Kasumi-1 (cell line): ENCODE measurements around the gene SF3B5.
A peak's percentile ranks its signal among the peaks of the same experiment; 100 is the strongest.
"Not testable (repeated sequence)": the region's sequence is repeated elsewhere in the genome, so short reads cannot be mapped to it uniquely, and the experiment has no call there.

Source experiments
- DNase-seq, 2 experiments: peaks; one replicate each; lab custom pipeline; 2025; lab: John Stamatoyannopoulos, UW

The SF3B5 gene

DNA sequence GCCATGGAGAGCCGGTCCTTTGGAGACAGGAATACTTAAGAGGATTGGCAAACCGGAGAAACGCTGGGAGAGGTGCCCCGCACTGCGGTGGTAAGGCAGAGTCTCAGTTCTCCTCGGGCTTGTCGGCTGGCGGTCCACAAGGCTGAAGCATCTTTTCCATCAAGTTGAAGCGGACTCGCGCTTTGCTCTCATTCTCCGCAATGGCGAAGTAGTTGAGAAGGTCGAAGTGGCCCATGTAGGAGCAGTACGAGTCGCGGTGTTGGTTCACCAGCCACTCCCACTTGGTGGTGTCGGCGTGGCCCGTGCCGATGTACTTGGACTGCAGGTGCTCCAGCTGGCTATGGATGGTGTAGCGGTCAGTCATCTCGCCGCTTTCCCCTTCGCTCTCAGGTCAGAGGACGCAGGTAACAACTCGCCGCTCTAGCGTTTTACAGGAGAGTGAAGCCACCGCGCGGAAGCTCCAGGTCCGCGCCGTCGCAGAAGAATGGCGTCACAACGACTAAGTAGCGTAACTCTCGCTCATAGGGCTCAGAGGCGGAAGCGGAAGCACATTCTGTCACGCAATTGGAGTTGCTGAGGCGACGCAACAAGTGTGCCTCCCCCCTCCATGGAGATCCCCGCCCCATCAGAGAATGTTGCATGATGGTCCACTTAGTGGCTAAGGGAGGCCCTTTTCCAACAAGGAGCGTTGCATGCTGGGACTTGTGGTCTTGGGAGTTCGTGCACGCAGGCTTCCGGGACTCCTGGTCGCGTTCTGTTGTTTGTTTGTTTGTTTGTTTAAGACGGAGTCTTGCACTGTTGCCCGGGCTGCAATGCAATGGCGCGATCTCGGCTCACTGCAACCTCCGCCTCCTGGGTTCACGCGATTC lies at the start of gene SF3B5:
Gene SF3B5, minus strand, starts transcription at position 440 of the 869 bp plus-strand sequence. Its CDS starts 76 bp downstream, at position 364.
- DNase-seq = peak; percentile 99

DNA sequence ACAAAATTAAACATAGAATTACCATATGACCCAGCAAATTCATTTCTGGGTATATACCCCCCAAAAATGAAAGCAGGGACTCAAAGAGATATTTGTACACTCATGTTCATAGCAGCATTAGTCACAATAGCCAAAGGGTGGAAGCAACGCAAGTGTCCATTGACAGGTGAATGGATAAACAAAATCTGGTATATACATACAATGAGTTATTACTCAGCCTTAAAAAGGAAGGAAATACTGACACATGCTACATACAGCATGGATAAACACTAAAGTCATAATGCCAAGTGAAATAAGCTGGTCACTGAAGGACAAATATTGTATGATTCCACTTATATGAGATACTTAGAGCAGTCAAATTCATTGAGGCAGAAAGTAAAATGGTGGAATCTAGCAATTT lies 49.6 kb upstream of the SF3B5 start:
- no peak for DNase-seq

DNA sequence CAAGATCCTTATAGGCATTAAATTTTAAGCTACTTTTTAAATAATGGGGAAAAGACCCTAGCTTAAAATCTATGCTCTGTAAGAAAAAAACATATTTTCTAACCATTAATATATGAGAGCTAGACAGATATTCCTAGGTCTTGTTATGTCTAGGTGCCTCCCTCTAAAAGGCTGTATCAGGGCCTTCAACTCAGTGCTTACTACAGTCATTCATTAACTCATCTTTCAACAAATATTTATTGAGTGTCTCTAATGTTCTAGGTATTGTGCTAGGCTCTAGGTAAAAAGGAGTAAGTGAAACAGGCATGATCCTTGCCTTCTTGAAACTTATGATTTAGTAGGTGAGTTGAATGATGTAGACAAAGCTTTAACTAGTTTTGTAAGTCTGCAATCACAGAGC lies 48.5 kb upstream of the SF3B5 start:
- DNase-seq = no peak

DNA sequence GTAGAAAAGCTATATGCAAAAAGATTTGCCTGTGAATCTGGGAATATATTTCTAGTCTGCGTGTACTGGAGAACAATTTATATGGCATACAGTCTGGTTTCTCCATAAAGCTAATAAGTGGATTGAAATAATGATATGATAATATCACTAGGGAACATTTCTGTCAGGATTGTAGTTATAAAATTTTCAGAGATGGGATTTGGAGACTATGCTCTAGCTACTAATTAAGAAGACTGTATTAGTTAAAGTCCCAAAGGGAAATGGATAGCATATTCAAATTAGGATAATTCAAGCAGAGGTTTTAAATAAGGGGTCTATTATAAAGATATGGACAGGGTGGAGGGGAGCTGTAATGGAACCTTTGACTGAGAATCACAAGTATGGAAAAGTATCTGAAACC lies 47.7 kb upstream of the SF3B5 start:
- DNase-seq = no peak

DNA sequence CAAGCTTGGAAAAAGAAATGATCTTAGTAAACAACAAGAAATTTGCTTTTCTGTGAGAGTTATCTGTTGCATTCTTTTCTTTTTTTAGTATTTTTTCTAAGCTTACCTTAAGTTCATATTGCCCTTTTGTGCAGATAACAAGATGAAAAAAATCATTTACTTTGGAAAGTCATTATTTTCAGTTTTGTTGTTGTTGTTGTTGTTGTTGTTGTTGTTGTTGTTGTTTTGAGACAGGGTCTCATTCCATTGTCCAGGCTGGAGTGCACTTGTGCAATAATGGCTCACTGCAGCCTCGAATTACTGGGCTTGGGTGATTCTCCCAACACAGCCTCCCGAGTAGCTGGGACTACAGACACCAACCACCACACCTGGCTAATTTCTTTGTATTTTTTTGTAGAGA lies 46.1 kb upstream of the SF3B5 start:
- DNase-seq = no peak

DNA sequence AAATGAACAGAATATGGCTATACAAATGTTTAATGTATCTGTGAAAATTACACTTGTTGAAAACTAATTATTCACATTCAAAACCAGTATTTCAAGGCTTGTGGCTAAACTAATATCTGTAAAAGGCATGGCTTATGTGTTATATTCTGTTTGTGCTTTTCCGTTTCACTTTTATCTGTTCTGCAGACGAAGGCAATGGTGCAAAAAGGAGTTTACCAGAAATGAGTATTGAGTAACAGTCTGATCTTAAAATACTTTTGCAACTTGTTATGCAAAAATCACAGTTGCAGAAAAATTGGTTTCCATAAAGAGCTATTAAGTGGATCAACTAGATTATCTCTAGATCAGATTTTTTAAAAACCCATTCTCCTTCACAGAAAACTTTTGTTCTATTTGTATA lies 45.5 kb upstream of the SF3B5 start:
- DNase-seq = no peak

DNA sequence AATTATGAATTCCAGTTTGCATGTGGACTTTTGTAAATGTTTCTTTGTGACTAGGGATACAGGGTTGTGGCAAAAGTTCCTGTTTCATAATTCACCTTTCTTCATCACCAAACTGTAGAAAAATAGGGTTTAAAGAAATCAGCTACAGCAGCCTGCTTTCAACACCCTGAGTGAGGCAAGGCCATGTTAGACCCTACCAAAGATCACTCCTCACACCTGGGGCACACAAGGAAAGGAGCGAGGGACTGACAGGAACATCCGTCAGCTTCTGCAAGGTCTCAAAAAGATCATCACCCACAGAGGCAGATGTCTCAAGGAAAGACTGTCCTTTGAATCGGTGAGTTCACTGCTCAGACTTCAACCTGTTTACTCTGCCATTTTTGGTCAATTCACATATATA lies 44.4 kb upstream of the SF3B5 start:
- DNase-seq = no peak

DNA sequence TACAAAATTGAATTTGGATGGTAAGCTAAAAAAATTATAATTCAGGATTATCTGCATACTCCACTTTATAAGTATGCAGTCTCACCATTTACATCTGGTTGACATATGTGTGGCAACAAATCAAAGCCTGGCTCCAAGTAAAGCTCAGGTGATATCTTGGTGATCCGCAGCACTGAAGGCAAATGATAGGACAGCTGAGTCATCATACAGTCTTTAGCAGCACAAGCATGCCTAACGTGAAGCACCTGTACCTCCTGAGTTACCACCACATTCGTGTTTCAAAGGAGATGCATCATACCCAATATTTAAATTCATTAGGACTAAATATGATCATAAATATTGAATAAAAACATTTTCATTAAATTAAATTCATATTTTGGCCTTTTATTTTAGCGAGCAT lies 43.2 kb upstream of the SF3B5 start:
- DNase-seq = no peak

DNA sequence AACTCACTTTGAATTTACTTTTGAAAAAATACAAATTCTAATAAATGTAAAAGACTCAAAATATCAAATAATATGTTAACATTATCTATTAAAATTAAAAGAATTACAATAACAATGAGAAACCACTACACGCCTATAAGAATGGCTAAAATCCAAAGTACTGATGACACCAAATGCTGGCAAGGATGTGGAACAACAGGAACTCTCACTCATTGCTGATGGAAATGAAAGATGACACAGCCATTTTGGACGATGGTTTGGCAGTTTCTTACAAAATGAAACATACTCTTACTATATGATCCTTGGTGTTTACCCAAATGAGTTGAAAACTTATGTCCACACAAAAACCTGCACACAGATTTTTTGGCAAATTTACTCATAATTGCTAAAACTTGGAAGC lies 39.4 kb upstream of the SF3B5 start:
- DNase-seq = no peak

DNA sequence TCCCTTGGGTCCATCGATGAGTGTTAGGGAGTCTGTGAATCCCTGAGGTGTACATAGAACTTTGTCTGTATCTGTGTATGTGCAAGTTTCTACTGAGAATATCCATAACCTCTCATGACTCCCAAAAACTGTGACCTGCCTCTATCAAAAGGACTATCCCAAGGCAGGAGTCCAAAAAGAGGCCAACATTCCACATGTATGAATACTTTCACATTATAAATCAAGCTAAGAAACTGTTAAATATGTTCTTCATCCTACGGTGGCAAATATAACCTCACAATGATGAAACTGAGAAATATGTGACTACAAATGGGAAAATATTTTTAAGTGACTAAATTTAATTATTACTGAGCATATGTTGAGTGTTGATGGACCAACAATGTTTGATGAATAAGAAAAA lies 38.8 kb upstream of the SF3B5 start:
- no peak for DNase-seq

DNA sequence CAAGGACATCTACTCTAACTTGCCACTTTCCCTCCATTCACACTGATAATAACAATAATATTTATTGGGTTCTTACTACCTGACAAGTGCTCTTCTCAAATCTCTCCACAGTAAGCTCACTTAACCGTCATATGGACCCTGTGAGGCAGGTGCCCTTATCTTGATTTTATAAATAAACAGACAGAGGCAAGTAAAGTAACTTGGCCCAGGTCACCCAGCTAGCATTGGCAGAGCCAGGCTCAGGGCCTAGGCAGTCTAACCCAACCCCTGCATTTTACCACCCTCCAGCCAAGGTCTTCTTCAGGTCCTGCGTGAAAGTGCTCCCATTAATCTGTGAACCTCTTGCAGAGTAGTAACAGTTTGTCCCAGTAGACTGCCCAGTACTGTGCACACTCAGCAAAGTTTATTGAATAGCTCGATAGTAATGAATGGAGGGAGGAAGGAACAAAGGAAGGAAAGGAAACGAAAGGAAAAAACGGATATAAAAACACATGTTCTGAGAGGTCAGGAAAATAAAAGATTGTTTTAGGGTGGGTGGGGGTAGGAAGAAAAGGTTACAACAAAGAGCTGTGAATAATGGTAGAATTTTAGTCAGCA lies 38.0 kb upstream of the SF3B5 start:
- DNase-seq = no peak

DNA sequence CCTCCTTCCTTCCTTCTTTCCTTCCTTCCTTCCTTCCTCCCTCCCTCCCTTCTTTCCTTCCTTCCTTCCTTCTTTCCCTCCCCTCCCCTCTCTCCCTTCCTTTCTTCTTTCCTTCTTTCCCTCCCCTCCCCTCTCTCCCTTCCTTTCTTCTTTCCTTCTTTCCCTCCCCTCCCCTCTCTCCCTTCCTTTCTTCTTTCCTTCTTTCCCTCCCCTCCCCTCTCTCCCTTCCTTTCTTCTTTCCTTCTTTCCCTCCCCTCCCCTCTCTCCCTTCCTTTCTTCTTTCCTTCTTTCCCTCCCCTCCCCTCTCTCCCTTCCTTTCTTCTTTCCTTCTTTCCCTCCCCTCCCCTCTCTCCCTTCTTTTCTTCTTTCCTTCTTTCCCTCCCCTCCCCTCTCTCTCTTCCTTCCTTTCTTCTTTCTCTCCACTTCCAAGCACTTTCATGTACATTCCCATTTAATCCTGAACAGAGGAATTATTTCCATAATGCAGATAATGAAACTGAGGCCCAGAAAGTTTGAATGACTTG lies 36.9 kb upstream of the SF3B5 start:
- DNase-seq = not testable (repeated sequence)

DNA sequence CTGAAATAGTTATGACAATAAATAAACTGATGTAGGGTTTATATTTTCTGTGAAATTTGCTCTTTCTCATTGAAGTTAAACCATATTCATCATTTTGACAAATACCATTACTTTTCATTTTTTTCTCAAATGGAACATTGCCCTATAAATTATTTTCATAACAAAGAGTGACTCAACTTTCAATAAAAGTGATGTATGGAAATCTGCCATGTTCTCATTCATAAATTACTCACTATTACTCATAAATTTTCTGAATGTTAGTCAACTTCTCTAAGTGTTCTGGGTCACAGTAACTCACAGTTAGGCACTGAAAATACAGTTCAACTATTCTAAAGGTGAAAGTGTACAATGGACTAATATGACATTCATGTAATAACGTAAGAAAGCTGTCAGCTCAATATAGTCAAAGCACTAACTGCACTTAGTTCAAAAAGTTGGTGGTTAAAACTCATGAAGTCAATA lies 35.9 kb upstream of the SF3B5 start:
- no peak for DNase-seq

DNA sequence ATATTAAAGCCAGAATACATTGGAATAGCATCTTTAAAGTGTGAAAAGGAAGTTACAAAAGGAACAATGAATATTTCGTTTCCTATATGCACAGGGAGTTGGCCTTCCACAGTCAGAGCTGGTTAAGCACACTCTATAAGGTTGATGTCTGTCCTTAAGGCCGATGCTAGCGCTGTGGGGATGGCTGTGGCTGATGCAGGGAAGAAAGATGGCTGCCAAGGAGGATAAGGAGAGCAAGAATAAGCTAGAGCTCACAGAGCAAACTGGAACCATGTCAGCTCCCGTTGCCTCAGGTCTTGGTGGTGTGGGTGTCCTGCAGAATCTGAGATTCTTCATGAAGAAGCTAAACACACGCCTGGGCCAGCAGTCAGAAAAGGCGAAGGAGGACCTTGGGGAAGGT lies 34.1 kb upstream of the SF3B5 start:
- DNase-seq = no peak

DNA sequence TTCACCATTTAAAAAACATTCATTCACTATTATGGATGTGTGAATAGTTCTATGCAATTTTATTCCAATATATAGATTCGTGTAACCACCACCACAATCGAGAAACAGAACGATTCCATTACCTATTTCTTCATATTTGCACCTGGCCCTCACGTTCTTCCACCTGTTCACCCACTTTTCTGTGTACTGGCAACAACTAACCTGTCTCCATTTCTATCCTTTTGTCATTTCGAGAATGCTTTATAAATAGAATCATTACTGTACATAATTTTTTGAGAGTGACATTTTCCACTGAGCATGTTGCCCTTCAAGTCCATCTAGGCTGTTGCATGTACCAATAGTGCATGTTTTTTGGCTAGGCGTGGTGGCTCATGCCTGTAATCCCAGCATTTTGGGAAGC lies 31.7 kb upstream of the SF3B5 start:
- DNase-seq = no peak

DNA sequence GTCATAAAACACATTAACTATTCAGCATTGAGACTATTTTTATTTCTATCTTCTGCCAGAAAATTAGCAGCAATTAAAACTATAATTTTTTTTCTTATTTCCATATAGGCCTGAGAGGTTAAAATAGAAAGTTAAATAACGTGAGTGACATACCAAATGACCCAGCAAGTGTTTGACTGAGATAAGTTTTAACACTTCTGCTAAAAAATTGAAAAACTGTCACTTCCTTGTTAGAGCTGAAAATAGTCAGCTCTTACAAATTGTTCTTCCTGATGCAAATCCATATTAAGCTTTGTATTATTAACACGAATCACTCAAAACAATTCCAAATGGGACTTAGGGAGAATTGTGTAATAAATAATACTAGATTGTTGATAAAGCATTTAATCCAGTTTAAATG lies 28.5 kb upstream of the SF3B5 start:
- peak; percentile 25 to 35 for DNase-seq

DNA sequence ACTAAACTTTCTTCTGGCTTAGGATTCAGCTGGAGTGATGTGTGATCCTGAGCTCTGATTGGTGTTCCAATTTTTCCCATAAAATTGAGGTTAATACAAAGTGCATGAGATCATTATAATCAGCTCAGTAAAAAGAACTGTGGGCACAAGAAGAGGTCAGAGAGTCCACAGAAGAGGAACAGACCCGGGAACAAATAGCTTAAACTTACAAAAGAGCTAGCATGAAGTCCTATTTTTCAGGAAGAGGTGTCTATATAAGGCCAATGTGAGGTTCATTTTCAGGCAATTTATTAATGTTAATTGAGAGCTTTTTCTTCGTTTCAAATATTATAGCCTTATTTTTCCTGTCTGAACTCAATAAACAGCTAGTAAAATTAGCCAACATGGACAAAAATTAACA lies 28.0 kb upstream of the SF3B5 start:
- no peak for DNase-seq

DNA sequence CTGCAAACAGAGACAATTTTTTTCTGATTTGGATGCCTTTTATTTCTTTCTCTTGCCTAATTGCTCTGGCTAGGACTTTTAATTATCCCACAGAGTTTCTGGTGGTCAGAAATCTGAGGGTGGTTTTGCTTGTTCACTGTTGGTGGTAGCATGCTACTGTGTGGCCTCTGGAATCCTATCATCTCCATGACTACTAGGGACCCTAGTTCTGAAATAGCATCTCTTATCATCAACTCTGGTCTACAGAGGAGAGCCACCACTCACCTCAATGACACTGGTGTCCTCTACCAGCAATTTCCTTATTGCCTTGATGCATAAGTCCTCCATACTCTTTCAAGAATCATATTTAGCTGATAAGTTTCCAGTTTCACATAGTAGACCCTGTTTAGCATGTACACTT lies 27.5 kb upstream of the SF3B5 start:
- no peak for DNase-seq

DNA sequence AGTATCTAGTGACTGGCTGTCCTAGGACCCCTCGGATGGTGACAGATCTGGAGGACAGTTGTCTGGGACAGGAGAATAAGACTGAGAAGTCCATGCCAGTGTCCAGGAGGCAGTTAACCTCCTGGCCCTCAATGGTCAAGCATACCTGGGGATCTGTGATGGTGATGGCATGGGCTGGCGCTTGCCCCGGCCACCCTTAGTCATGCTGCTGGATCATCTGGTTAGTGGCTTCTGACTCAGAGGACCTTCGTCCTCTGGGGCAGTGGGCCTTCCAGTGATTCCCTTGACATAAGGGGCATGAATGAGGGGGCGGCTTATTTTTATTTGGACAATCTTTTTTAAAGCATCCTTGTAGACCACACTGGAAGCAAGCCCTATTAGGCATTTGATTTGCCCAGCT lies 24.0 kb upstream of the SF3B5 start:
- DNase-seq = no peak

DNA sequence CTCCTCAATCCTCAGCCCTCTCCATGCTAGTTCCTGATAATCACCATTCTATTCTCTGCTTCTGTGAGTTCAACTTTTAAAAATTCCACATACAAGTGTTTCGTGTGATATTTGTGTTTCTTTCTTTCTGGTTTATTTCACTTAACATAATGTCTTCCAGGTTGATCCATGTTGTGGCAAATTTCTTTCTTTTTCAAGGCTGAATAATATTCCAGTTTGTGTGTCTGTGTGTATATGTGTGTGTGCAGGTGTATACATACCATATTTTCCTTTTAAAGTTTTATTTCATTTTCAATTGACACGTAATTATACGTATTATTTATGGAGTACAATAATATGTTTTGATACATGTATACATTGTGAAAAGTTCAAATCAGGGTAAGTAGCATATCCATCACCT lies 19.8 kb upstream of the SF3B5 start:
- DNase-seq = no peak

DNA sequence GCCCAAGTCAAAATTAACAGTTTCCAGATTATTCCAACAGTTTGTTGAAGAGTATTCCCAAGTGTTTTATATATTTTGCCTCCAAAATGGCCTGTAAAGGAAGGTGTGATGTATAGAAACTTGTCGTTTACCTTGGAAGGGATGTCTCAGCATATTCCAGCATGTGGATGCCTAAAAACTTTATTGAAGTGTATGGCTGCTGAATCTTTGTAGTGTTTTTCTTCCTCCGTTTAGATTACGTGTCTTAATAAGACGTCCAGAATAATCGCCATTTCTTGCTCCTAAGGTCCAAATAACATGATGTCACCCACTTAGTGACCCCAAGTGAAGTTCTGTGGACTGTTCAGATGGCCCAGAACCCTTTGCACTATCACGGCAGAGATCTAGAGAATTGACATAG lies 18.0 kb upstream of the SF3B5 start:
- no peak for DNase-seq

DNA sequence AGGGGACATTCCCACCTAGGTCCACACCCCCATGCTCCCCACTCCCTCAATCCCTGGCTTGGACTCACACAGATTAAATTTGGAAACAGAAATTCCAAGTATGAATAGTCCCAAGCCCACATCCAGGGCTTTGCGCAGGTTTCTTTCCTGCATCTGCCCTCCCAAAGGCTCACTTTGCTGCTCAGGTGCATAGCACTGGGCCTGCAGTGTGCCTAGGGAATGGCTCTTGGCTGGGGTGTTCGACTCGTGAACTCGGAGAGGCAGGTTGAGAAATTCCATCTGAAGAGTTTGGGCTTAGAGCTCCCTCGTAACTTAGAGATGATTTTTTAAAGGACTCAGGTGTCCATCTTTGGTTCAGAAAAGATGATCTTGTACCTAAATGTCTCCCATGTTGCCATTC lies 14.8 kb upstream of the SF3B5 start:
- DNase-seq = no peak

DNA sequence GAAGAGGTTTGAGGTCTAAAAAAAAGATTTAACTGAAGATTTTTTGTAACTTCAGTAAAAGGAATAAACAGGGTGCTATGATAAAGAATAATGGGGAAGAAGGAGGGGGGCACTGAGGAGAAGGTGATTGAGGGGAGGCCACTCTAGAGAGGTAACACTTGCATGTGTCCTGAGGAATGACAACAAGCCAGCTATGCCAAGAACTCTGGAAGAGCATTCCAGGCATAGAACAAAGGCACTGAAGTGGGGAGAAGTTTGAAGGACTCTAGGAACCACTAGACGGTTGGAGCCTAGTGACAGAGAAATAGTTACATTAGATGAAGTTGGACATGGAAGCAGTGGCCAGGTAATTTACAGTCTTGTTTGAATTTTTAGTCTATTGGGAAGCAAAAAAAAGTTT lies 10.8 kb upstream of the SF3B5 start:
- DNase-seq = no peak
